Psoas muscle (tissue), 8 donors: ENCODE data around the gene SH3GL1. TPM values are rescaled to one million over a fixed set of nuclear protein-coding genes. Genes with fewer than 3 reads are reported as not detected.

Experiments used
- ATAC-seq, 4 donors: fragments of 200-7000 bp; cut with Tn5 transposase; one replicate each; pipeline ENCODE4 v1.9.1; 2020; ENCODE audit warnings: moderate library complexity in 3 of 4, mild to moderate bottlenecking in 2 of 4
- DNase-seq, 2 donors: peaks; one replicate each; pipeline ENCODE4 v3.0.0-alpha.2; 2020
- H3K27ac ChIP-seq: fragments of 200-600 bp; one replicate; pipeline ENCODE4 v1.8.0; 2022
- H3K27me3 ChIP-seq, 3 donors: fragments of 200-600 bp in 1 of 3; one replicate each; pipeline versions ENCODE4 v1.6.1 to v1.8.0; 2013 to 2022; ENCODE audit warnings: low read length in 2 of 3, mild to moderate bottlenecking in 2 of 3, moderate library complexity in 1 of 3; ENCODE audit not compliant: insufficient read depth in 3 of 3
- H3K36me3 ChIP-seq, 2 donors: fragments of 200-600 bp in 1 of 2; one replicate each; pipeline versions ENCODE4 v1.6.1 to v1.8.0; 2013 to 2022; ENCODE audit warnings: low read depth in 1 of 2, mild to moderate bottlenecking in 1 of 2, moderate library complexity in 1 of 2; ENCODE audit not compliant: insufficient read depth in 1 of 2
- H3K4me1 ChIP-seq: fragments of 200-600 bp; one replicate; pipeline ENCODE4 v1.8.0; 2022
- H3K4me3 ChIP-seq: fragments of 200-600 bp; one replicate; pipeline ENCODE4 v1.8.0; 2022; ENCODE audit warnings: mild to moderate bottlenecking
- H3K9me3 ChIP-seq: fragments of 200-600 bp; one replicate; pipeline ENCODE4 v1.8.0; 2022
- WGBS, 3 donors: extraction: QIAGEN DNeasy Blood & Tissue Kit; methylation state at CpG; one replicate each; pipeline versions ENCODE4 v1.1.6 to v1.1.7; 2013; 5-methylcytosine and 5-hydroxymethylcytosine counted together
- intact Hi-C, 2 donors: fragments of 100-400 bp; cut with DNase I; formaldehyde crosslinking; loops; one replicate each; pipeline versions ENCODE4 v1.11.0 to v1.14.2; 2022
- polyA plus RNA-seq, 3 donors: library from polyadenylated mRNA; stranded (reverse); fragments of 200-250 nt; gene quantifications; one replicate each; pipeline ENCODE4 v1.2.3, GENCODE V29; 2013
- total RNA-seq, 4 donors: library from RNA; stranded (reverse); fragmentation: NEBNext Ultra II Directional in 2 of 4; extraction: Animal tissue kit (Norgen Biotek cat#: 25700) in 2 of 4; gene quantifications; one replicate each; pipeline versions ENCODE4 v1.2.1 to v1.2.4, GENCODE V29; 2021 to 2023
- TF ChIP-seq, protein P1 (sequence below): fragments of 200-600 bp; IDR thresholded peaks from one replicate; pipeline ENCODE4 v1.8.0; 2022; ENCODE audit warnings: antibody characterized with exemption
- donor health status: healthy with polysubstance abuse.
- donor health status: DM: no; HTN: no; CAD: no; lungs with moderate emphysema.
- donor health status: Bipolar disorder and iron deficiency.
- donor health status: healthy.
- donor health status: DM: yes; HTN: yes; CAD: no.
- donor health status: DM: no; HTN: no; CAD: no.
- donor health status: DM: no; HTN: no; CAD: no.
- donor health status: DM: yes; HTN: yes; CAD: no.

Gene SH3GL1
- total and polyA plus RNA-seq, 7 donors: 16.0 to 85.6 (median 23.3) TPM

- Histone ChIP-seq H3K4me1 (no peaks in the 10 kb centered on the region), H3K9me3 (no peaks in the 10 kb centered on the region), H3K36me3 (no peaks in the 10 kb centered on the region), H3K27me3 (no peaks in the 10 kb centered on the region), H3K4me3 (no peak overlapping the region), H3K27ac (no peak overlapping the region)
- TF ChIP-seq, protein P1, sequence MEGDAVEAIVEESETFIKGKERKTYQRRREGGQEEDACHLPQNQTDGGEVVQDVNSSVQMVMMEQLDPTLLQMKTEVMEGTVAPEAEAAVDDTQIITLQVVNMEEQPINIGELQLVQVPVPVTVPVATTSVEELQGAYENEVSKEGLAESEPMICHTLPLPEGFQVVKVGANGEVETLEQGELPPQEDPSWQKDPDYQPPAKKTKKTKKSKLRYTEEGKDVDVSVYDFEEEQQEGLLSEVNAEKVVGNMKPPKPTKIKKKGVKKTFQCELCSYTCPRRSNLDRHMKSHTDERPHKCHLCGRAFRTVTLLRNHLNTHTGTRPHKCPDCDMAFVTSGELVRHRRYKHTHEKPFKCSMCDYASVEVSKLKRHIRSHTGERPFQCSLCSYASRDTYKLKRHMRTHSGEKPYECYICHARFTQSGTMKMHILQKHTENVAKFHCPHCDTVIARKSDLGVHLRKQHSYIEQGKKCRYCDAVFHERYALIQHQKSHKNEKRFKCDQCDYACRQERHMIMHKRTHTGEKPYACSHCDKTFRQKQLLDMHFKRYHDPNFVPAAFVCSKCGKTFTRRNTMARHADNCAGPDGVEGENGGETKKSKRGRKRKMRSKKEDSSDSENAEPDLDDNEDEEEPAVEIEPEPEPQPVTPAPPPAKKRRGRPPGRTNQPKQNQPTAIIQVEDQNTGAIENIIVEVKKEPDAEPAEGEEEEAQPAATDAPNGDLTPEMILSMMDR: no peak
- no peak for DNase-seq
- no peak for ATAC-seq
- intact Hi-C loops: no loop called here
- WGBS, 3 donors: 91 to 96% (median 96%) methylated on average over 7 of the region's 7 CpGs
Observed at GRCh38 chr19:4318460-4318859, 81.9 kb downstream of the SH3GL1 start.

GRCh38 chr19:4316956-4317355, 83.4 kb downstream of the SH3GL1 start:
- 86 to 92% (median 87%) methylated on average over 9 of the region's 9 CpGs for WGBS, 3 donors
- Histone ChIP-seq H3K4me3 (no peak overlapping the region), H3K4me1 (no peaks in the 10 kb centered on the region), H3K36me3 (no peaks in the 10 kb centered on the region), H3K27ac (no peak overlapping the region), H3K9me3 (no peaks in the 10 kb centered on the region), H3K27me3 (no peaks in the 10 kb centered on the region)
- DNase-seq (no peak), ATAC-seq (no peak)
- intact Hi-C loops: no loop called here
- TF ChIP-seq, protein P1: no peak

GRCh38 chr19:4313847-4314490, 86.4 kb downstream of the SH3GL1 start:
- H3K4me3 ChIP-seq: no peak overlapping the region
- H3K36me3 ChIP-seq: no peaks in the 10 kb centered on the region
- DNase-seq (no peak), ATAC-seq (no peak)
- 30 to 40% (median 33%) methylated on average over 12 of the region's 12 CpGs for WGBS, 3 donors
- H3K4me1 ChIP-seq: no peaks in the 10 kb centered on the region
- no peak overlapping the region for H3K27ac ChIP-seq
- intact Hi-C loops: no loop called here
- TF ChIP-seq, protein P1: no peak
- H3K27me3 ChIP-seq: peaks cover 0 to 6% (median 0%) of the 10 kb centered on the region in 3 donors
- no peaks in the 10 kb centered on the region for H3K9me3 ChIP-seq

Other genes starting within 250 kb of the SH3GL1 start
- not detected for gene CREB3L3, start 246.9 kb downstream of the SH3GL1 start, total RNA-seq
- under 1 TPM in 2 of 3 donors, not detected in 1; 0.04 to 0.22 TPM for gene CREB3L3, start 246.9 kb downstream of the SH3GL1 start, polyA plus RNA-seq
- gene SIRT6, start 218.0 kb downstream of the SH3GL1 start, total RNA-seq: 10 to 100 TPM in 3 of 4 donors, 1 to 10 TPM in 1; 8.4 to 13.1 (median 11.4) TPM
- 10 to 100 TPM; 15.0 to 23.5 (median 22.9) TPM for gene SIRT6, start 218.0 kb downstream of the SH3GL1 start, polyA plus RNA-seq
- gene ANKRD24, start 217.9 kb downstream of the SH3GL1 start, total RNA-seq: 1 to 10 TPM in 2 of 4 donors, under 1 TPM in 2; 0.36 to 2.7 (median 0.84) TPM
- gene ANKRD24, start 217.9 kb downstream of the SH3GL1 start, polyA plus RNA-seq: under 1 TPM; 0.34 to 0.74 (median 0.41) TPM
- gene EBI3, start 171.0 kb downstream of the SH3GL1 start, total RNA-seq: under 1 TPM; 0.48 to 0.64 (median 0.58) TPM
- under 1 TPM; 0.19 to 0.77 (median 0.27) TPM for gene EBI3, start 171.0 kb downstream of the SH3GL1 start, polyA plus RNA-seq
- gene YJU2, start 153.5 kb downstream of the SH3GL1 start, total RNA-seq: 10 to 100 TPM; 11.7 to 21.6 (median 14.5) TPM
- gene YJU2, start 153.5 kb downstream of the SH3GL1 start, polyA plus RNA-seq: 10 to 100 TPM; 17.7 to 39.9 (median 27.4) TPM
- 1 to 10 TPM in 1 of 4 donors, under 1 TPM in 2, not detected in 1; 0.42 to 1.6 (median 0.61) TPM for gene SHD, start 121.3 kb downstream of the SH3GL1 start, total RNA-seq
- 1 to 10 TPM in 1 of 3 donors, under 1 TPM in 2; 0.04 to 2.1 (median 0.08) TPM for gene SHD, start 121.3 kb downstream of the SH3GL1 start, polyA plus RNA-seq
- under 1 TPM in 1 of 4 donors, not detected in 3; 0.20 TPM for gene TMIGD2, start 98.2 kb downstream of the SH3GL1 start, total RNA-seq
- under 1 TPM in 2 of 3 donors, not detected in 1; 0.10 to 0.18 TPM for gene TMIGD2, start 98.2 kb downstream of the SH3GL1 start, polyA plus RNA-seq
- not detected for gene FSD1, start 95.9 kb downstream of the SH3GL1 start, total RNA-seq
- gene FSD1, start 95.9 kb downstream of the SH3GL1 start, polyA plus RNA-seq: under 1 TPM in 1 of 3 donors, not detected in 2; 0.08 TPM
- 1 to 10 TPM in 2 of 4 donors, under 1 TPM in 2; 0.60 to 3.7 (median 1.2) TPM for gene STAP2, start 61.7 kb downstream of the SH3GL1 start, total RNA-seq
- 1 to 10 TPM in 1 of 3 donors, under 1 TPM in 2; 0.31 to 1.2 (median 0.53) TPM for gene STAP2, start 61.7 kb downstream of the SH3GL1 start, polyA plus RNA-seq
- gene MPND, start 57.0 kb downstream of the SH3GL1 start, total RNA-seq: 10 to 100 TPM; 10.3 to 16.4 (median 13.2) TPM
- gene MPND, start 57.0 kb downstream of the SH3GL1 start, polyA plus RNA-seq: 10 to 100 TPM in 1 of 3 donors, 1 to 10 TPM in 2; 7.4 to 12.4 (median 9.7) TPM
- 10 to 100 TPM in 1 of 4 donors, 1 to 10 TPM in 3; 5.6 to 10.3 (median 7.7) TPM for gene CHAF1A, start 2.1 kb upstream of the SH3GL1 start, total RNA-seq
- gene CHAF1A, start 2.1 kb upstream of the SH3GL1 start, polyA plus RNA-seq: 10 to 100 TPM in 1 of 3 donors, 1 to 10 TPM in 2; 5.9 to 12.8 (median 6.4) TPM
- 100 to 1,000 TPM; 120 to 170 (median 132) TPM for gene UBXN6, start 57.2 kb upstream of the SH3GL1 start, total RNA-seq
- 100 to 1,000 TPM; 110 to 274 (median 191) TPM for gene UBXN6, start 57.2 kb upstream of the SH3GL1 start, polyA plus RNA-seq
- gene HDGFL2, start 71.8 kb upstream of the SH3GL1 start, total RNA-seq: 10 to 100 TPM; 32.3 to 47.7 (median 39.5) TPM
- gene HDGFL2, start 71.8 kb upstream of the SH3GL1 start, polyA plus RNA-seq: 10 to 100 TPM; 33.4 to 56.4 (median 51.3) TPM
- 100 to 1,000 TPM; 115 to 309 (median 183) TPM for gene PLIN4, start 117.9 kb upstream of the SH3GL1 start, total RNA-seq
- 10 to 100 TPM; 29.0 to 97.8 (median 50.4) TPM for gene PLIN4, start 117.9 kb upstream of the SH3GL1 start, polyA plus RNA-seq
- gene PLIN5, start 134.7 kb upstream of the SH3GL1 start, total RNA-seq: 100 to 1,000 TPM in 2 of 4 donors, 10 to 100 TPM in 2; 61.7 to 143 (median 118) TPM
- 10 to 100 TPM; 14.5 to 96.8 (median 22.8) TPM for gene PLIN5, start 134.7 kb upstream of the SH3GL1 start, polyA plus RNA-seq
- 1 to 10 TPM in 1 of 4 donors, under 1 TPM in 2, not detected in 1; 0.42 to 1.8 (median 0.53) TPM for gene LRG1, start 139.5 kb upstream of the SH3GL1 start, total RNA-seq
- gene LRG1, start 139.5 kb upstream of the SH3GL1 start, polyA plus RNA-seq: under 1 TPM; 0.09 to 0.42 (median 0.15) TPM
- 10 to 100 TPM in 2 of 4 donors, 1 to 10 TPM in 2; 6.2 to 11.7 (median 10.0) TPM for gene SEMA6B, start 159.1 kb upstream of the SH3GL1 start, total RNA-seq
- 1 to 10 TPM; 2.3 to 7.1 (median 5.6) TPM for gene SEMA6B, start 159.1 kb upstream of the SH3GL1 start, polyA plus RNA-seq
- 1 to 10 TPM; 3.1 to 5.1 (median 3.8) TPM for gene TNFAIP8L1, start 239.0 kb upstream of the SH3GL1 start, total RNA-seq
- gene TNFAIP8L1, start 239.0 kb upstream of the SH3GL1 start, polyA plus RNA-seq: 1 to 10 TPM; 2.4 to 3.5 (median 2.8) TPM